ENCODE measurements around the gene F7. TPM values are rescaled to one million over a fixed set of nuclear protein-coding genes. Genes with fewer than 3 reads are reported as not detected.

Gene F7
- total RNA-seq, 4 donors from 2014 or later = 0.12 to 0.54 TPM; not detected in 2

DNA sequence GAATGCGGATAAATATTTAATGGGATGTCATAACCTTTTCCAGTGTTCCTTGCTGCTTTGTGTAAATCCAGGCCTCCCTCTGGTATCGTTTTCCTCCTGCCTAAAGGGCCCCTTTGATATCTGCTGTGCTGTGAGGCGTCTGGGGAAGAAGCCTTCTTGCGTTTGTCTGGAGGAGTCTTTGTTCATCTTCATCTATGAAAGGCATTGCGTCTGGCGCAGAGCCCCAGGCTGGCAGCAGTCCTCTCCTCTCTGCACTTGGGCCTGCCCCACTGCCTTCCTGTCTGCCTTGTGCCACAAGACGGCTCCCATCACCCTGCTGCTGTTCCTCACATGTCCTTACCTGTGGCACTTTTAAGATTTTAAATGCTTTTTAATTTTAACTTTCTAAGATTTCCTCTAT, 62.6 kb downstream of the F7 start:
- H3K4me1 ChIP-seq = no peaks in the 10 kb centered on the region
- peaks cover 0 to 5% (median 0%) of the 10 kb centered on the region in 3 donors for H3K9me3 ChIP-seq
- peaks cover 0 to 40% of the 10 kb centered on the region in 2 donors for H3K36me3 ChIP-seq
- 75 to 81% methylated on average over 6 to 7 of the region's 7 CpGs for WGBS, 2 donors (ENCODE audit: low coverage in 1 of 2)
- no peak overlapping the region for H3K27ac ChIP-seq
- no peak for ATAC-seq
- no peak for TF ChIP-seq EP300 (IDR thresholded peaks at IDR 0.05)
- no peak for TF ChIP-seq POLR2AphosphoS5 (IDR thresholded peaks at IDR 0.05)
- TF ChIP-seq, protein P1, sequence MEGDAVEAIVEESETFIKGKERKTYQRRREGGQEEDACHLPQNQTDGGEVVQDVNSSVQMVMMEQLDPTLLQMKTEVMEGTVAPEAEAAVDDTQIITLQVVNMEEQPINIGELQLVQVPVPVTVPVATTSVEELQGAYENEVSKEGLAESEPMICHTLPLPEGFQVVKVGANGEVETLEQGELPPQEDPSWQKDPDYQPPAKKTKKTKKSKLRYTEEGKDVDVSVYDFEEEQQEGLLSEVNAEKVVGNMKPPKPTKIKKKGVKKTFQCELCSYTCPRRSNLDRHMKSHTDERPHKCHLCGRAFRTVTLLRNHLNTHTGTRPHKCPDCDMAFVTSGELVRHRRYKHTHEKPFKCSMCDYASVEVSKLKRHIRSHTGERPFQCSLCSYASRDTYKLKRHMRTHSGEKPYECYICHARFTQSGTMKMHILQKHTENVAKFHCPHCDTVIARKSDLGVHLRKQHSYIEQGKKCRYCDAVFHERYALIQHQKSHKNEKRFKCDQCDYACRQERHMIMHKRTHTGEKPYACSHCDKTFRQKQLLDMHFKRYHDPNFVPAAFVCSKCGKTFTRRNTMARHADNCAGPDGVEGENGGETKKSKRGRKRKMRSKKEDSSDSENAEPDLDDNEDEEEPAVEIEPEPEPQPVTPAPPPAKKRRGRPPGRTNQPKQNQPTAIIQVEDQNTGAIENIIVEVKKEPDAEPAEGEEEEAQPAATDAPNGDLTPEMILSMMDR (IDR thresholded peaks at IDR 0.05) = no peak
- TF ChIP-seq POLR2A (IDR thresholded peaks at IDR 0.05) = no peak
- H3K4me3 ChIP-seq = no peak overlapping the region
- H3K27me3 ChIP-seq = peaks cover 5% of the 10 kb centered on the region

DNA sequence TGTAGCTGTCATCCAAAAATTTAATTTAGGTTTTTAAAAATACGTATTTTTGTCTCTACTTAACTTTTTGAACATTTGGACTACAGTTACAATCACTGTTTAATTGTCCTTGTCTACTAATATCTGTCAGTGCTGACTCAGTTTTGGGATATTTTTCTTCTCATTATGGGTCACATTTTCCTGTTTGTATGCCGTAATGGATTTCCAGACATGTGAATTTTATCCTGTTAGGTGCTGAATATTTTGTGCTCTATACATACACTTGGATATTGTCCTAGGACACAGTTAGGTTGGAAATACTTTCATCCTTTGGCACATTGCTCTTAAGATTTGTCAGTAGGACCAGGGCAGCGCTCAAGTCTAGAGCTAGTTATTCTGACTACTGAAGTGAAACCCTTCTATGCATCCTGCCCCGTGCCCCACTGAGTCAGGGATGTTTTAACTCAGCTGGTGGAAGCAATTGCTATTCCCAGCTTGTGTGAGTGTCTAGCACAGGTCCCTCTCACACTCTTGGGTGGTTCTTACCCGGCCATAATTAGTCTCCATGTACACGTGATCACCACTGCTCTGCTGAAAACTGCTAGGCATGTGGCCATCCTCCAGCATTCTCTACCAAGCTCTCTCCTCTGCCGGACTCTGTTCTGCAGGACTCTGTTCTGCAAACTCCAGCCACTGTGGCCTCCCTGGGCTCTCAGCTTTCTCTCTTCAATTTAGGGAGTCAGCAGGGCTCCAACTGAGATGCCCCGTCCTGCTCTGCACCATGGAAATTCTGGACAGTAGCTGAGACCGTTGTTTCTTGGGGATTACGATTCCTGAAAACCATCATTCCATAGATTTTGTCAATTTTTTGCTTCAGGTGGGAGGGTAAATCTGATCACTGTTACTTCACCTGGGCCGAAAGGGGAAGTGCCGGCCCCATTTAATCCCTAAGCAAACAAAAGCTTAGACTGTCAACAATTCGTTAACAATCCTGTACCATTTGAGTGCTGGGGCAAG, 64.0 kb downstream of the F7 start:
- H3K36me3 ChIP-seq = peaks cover 0 to 52% of the 10 kb centered on the region in 2 donors
- TF ChIP-seq POLR2A (IDR thresholded peaks at IDR 0.05) (no peak), POLR2AphosphoS5 (IDR thresholded peaks at IDR 0.05) (no peak), EP300 (IDR thresholded peaks at IDR 0.05) (no peak)
- TF ChIP-seq, protein P1 (IDR thresholded peaks at IDR 0.05) = no peak
- no peaks in the 10 kb centered on the region for H3K27me3 ChIP-seq
- H3K4me3 ChIP-seq = no peak overlapping the region
- ATAC-seq = no peak
- H3K27ac ChIP-seq = no peak overlapping the region
- H3K9me3 ChIP-seq = peaks cover 0 to 5% (median 0%) of the 10 kb centered on the region in 3 donors
- no peaks in the 10 kb centered on the region for H3K4me1 ChIP-seq
- WGBS, 2 donors (ENCODE audit: low coverage in 1 of 2) = 92% methylated on average over 5 to 13 of the region's 13 CpGs

Small RNA genes within 50 kb of the gene (small RNA-seq; reads per million reads assigned to genes)
- gene AL137002.1 = 0 reads per million in 4 donors

Other genes starting within 250 kb of the F7 start
- 10 to 100 TPM; 18.3 to 52.6 (median 29.9) TPM for gene MCF2L, start 136.6 kb upstream of the F7 start, total RNA-seq
- gene F10, start 17.0 kb downstream of the F7 start, total RNA-seq = 10 to 100 TPM in 2 of 4 donors, 1 to 10 TPM in 2; 6.9 to 51.7 (median 12.0) TPM
- gene PROZ, start 52.9 kb downstream of the F7 start, total RNA-seq = not detected
- 10 to 100 TPM; 43.7 to 76.0 (median 48.8) TPM for gene PCID2, start 102.9 kb downstream of the F7 start, total RNA-seq
- 100 to 1,000 TPM; 104 to 144 (median 107) TPM for gene CUL4A, start 103.8 kb downstream of the F7 start, total RNA-seq
- 100 to 1,000 TPM in 3 of 4 donors, 10 to 100 TPM in 1; 97.9 to 151 (median 128) TPM for gene LAMP1, start 191.4 kb downstream of the F7 start, total RNA-seq